Astrocyte of the spinal cord (primary cell): ENCODE measurements around the gene G6PD.

Experiments
- DNase-seq: peaks from one replicate; pipeline ENCODE4 v3.0.0; 2011; ENCODE audit warnings: low read depth, low spot score
- H3K4me3 ChIP-seq: 2 replicates; pipeline ENCODE4 v1.5.1; 2011; ENCODE audit warnings: low read depth, mild to moderate bottlenecking, low read length, moderate library complexity
- in situ Hi-C: cut with HindIII; loops from 2 replicates; pipeline ENCODE4 v1.10.0; 2017; ENCODE audit warnings: low sequenced_read_pairs
- TF ChIP-seq, protein P1 (sequence below): IDR thresholded peaks from 2 replicates; pipeline ENCODE4 v1.5.1; 2012; ENCODE audit warnings: low read depth, mild to moderate bottlenecking, low read length, inconsistent platforms

G6PD gene

DNA sequence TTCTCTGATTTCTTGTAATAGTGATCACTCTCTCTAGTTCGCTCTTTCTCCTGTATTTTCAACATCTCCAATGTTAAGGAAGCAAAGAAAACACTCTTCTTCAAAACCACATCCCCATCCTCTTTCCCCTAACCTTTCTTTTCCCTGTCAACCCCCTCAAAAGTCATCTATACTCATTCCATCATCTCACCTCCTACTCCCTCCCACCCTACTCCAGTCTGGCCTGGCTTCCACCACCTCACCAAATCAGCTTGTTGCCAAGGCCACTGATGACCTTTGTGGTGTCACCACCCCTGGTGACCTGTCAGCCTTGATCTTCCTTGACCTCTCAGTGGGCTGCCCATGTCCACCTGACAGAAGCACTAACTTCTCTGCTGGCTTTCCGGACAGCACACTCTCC is 32.9 kb downstream of the G6PD start:
- no peak overlapping the region for H3K4me3 ChIP-seq
- TF ChIP-seq, protein P1, sequence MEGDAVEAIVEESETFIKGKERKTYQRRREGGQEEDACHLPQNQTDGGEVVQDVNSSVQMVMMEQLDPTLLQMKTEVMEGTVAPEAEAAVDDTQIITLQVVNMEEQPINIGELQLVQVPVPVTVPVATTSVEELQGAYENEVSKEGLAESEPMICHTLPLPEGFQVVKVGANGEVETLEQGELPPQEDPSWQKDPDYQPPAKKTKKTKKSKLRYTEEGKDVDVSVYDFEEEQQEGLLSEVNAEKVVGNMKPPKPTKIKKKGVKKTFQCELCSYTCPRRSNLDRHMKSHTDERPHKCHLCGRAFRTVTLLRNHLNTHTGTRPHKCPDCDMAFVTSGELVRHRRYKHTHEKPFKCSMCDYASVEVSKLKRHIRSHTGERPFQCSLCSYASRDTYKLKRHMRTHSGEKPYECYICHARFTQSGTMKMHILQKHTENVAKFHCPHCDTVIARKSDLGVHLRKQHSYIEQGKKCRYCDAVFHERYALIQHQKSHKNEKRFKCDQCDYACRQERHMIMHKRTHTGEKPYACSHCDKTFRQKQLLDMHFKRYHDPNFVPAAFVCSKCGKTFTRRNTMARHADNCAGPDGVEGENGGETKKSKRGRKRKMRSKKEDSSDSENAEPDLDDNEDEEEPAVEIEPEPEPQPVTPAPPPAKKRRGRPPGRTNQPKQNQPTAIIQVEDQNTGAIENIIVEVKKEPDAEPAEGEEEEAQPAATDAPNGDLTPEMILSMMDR: no peak
- in situ Hi-C loops: no loop called here
- no peak for DNase-seq

DNA sequence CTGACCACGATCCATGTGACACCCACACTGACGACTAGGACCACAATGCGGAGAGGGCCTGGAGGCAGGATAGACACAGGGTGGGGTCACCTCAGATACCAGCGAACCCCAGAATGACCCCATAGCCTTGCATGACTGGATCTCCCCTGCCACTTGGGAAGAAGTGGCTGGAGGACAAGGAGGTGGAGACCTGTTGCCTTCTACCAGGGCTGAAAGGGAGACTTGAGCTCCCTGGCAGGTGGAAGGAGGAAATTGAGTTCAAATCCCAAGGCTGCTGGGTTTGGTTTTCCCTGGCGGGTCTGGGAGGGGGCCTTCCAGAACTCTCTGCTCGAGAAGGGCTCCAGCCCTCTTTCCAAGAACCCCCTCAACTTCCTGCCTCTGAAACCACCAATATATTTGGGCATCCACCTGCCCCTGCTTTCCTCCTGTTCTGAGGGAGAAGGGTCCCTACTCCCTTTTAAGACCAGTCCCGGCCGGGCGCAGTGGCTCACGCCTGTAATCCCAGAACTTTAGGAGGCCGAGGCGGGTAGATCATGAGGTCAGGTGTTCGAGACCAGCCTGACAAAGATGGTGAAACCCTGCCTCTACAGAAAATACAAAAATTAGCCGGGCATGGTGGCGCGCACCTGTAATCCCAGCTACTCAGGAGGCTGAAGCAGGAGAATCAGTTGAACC is 33.6 kb downstream of the G6PD start:
- H3K4me3 ChIP-seq: no peak overlapping the region
- TF ChIP-seq, protein P1: no peak
- DNase-seq: no peak
- in situ Hi-C loops: no loop called here

DNA sequence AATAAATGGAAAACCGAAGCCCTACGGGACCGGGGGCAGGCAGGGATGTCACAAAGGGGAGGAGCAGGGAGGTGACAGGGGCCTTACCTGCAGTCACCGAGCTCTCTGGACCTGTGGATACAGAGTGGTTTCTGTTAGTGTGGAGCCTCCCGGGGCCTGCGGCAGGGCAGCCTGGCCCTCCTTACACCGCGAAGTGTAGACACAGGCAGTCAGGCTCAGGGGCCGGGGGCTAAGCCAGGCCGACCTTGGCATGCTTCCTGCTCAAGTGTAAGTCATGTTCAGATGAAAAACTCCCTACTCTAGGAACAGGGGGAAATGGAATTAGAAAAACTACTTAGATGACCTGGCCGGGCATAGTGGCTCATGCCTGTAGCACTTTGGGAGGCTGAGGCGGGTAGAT is 34.9 kb downstream of the G6PD start:
- no peak overlapping the region for H3K4me3 ChIP-seq
- in situ Hi-C loops: no loop called here
- no peak for DNase-seq
- TF ChIP-seq, protein P1: no peak

DNA sequence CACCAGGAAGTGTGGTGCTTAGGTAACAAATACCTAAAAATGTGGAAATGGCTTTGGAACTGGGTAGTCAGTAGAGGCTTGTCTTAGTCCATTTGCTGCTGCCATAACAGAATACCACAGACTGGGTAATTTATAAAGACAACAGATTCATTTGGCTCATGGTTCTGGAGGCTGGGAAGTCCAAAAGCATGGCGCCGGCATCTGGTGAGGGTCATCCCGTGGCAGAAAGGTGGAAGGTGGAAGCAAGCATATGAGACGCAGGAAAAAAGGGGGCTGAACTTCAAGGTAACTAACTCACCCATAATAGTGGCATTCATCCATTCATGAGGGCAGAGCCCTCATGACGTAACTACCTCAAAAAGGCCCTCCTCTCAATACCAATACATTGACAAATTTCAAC is 37.2 kb downstream of the G6PD start:
- no peak for DNase-seq
- H3K4me3 ChIP-seq: no peak overlapping the region
- TF ChIP-seq, protein P1: no peak
- in situ Hi-C loops: no loop called here

DNA sequence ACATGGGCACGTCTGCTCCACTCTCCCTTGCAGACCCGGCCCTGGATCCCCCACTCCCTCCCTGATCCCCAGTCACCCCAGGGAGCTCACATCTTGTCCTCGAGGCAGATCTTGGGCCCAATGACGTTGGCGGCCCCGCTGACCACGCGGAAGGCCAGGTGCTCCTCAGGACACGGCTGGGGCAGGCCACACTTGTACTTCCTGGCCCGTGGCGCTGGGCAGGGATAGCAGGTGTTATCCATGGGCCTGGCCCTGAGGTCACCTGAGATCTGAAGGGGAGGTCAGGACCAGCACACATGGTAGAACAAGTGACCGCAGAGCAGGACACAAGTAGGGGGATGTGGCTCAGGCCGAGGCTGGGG is 38.3 kb downstream of the G6PD start:
- H3K4me3 ChIP-seq: no peak overlapping the region
- TF ChIP-seq, protein P1: no peak
- no peak for DNase-seq
- in situ Hi-C loops: no loop called here

DNA sequence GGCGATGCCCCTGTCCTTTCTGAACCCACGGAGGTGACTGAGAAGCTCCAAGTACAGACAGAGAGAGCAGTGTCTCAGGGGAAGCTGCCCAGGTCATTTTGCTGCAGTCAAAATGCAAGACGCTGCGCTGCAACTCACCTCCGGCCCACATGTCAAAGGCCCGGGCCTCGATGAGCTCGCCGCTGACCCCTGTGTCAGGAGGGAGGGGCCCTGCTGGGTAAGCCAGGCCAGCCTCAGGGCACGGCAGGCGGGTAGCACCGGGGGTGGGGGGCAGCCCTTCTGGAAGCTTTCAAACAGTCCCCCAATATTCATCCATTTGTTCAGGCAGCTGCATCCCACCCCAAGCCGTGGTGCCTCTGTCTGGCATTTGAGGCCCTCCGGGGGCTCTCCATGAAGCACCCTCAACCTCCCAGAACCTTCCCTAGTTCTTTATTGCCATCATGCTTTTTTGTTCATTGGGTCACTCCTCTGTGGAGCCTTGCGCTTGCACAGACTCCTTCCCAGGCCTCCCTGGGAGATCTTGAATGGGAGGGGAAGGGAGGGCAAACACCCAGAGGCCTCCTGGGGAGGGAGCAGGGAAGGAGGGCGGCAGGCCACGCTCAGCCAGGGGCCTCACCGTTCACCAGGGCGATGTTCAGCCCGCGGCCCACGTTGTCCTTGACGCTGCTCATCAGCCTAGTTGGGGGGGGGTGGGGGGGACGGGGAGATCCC is 38.8 kb downstream of the G6PD start:
- no peak overlapping the region for H3K4me3 ChIP-seq
- DNase-seq: no peak
- in situ Hi-C loops: no loop called here
- TF ChIP-seq, protein P1: no peak
